ENCODE data around the gene TSR3. TPM values are rescaled to one million over a fixed set of nuclear protein-coding genes. Genes with fewer than 3 reads are reported as not detected.

Gene TSR3
- total RNA-seq, 6 donors from 2014 or later, result 55.6 to 74.5 (median 65.1) TPM

DNA sequence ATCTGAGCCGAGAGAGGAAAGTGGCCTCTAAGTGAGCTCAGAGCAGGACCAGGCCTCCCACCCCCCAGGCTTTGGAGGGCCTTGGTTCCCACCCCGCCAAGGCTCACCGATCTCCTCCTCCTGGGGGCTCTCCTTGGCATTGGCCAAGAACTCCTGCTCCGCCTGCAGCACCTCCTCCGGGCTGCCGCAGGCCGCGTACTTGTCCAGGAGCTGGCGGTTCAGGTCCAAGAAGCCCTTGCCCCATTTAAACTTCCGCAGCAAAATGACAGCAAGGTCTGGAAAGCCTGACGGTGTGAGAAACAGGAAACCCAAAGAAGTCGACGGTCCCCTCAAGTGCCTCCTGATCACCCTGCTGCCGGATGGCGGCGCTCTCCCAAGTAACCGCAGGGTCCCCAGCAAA is 1.7 kb downstream of the TSR3 start:
- DNase-seq, result peak in 1 of 2 donors; percentile 64
- ATAC-seq (ENCODE audit: low FRiP score in 2 of 2), result no peak
- Histone ChIP-seq H3K27ac (no peak overlapping the region), H3K4me1 (peaks cover 18 to 40% (median 30%) of the 10 kb centered on the region in 4 donors), H3K4me3 (no peak overlapping the region), H3K27me3 (no peaks in the 10 kb centered on the region), H3K9me3 (no peaks in the 10 kb centered on the region), H3K36me3 (peaks cover 0 to 31% (median 22%) of the 10 kb centered on the region in 4 donors)
- 90 to 92% methylated on average over 16 to 17 of the region's 17 CpGs for WGBS, 2 donors
- TF ChIP-seq POLR2A (IDR thresholded peaks at IDR 0.05) (no peak), EP300 (IDR thresholded peaks at IDR 0.05) (no peak), POLR2AphosphoS5 (IDR thresholded peaks at IDR 0.05) (no peak)
- TF ChIP-seq, protein P1, sequence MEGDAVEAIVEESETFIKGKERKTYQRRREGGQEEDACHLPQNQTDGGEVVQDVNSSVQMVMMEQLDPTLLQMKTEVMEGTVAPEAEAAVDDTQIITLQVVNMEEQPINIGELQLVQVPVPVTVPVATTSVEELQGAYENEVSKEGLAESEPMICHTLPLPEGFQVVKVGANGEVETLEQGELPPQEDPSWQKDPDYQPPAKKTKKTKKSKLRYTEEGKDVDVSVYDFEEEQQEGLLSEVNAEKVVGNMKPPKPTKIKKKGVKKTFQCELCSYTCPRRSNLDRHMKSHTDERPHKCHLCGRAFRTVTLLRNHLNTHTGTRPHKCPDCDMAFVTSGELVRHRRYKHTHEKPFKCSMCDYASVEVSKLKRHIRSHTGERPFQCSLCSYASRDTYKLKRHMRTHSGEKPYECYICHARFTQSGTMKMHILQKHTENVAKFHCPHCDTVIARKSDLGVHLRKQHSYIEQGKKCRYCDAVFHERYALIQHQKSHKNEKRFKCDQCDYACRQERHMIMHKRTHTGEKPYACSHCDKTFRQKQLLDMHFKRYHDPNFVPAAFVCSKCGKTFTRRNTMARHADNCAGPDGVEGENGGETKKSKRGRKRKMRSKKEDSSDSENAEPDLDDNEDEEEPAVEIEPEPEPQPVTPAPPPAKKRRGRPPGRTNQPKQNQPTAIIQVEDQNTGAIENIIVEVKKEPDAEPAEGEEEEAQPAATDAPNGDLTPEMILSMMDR (IDR thresholded peaks at IDR 0.05), result no peak

DNA sequence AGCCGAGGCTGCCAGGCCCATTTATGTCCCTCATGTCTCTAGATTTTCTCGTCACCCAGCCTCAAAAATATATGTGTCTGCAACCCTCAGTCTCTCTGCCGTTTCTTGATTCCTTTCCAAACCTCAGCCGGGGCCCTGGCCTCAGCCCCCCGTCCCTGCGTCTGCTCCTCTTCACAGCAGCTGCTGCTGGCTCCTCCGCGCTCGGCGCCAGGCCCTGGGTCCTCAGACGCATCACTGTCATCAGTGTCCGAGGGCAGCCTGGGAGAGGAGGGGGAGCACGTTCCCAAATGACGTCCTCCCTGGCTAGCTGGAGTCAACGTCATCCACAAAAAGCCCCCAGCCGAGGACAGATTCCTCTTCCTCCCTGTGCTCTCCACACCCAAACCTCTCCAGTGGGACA is 2.3 kb downstream of the TSR3 start:
- H3K4me3 ChIP-seq, result no peak overlapping the region
- peak in 1 of 2 donors; percentile 76 for DNase-seq
- peaks cover 18 to 39% (median 28%) of the 10 kb centered on the region in 4 donors for H3K4me1 ChIP-seq
- H3K36me3 ChIP-seq, result peaks cover 0 to 31% (median 22%) of the 10 kb centered on the region in 4 donors
- no peaks in the 10 kb centered on the region for H3K27me3 ChIP-seq
- H3K9me3 ChIP-seq, result no peaks in the 10 kb centered on the region
- TF ChIP-seq POLR2A (IDR thresholded peaks at IDR 0.05) (no peak), POLR2AphosphoS5 (IDR thresholded peaks at IDR 0.05) (no peak), EP300 (IDR thresholded peaks at IDR 0.05) (no peak)
- TF ChIP-seq, protein P1 (IDR thresholded peaks at IDR 0.05), result no peak
- no peak for ATAC-seq (ENCODE audit: low FRiP score in 2 of 2)
- H3K27ac ChIP-seq, result no peak overlapping the region
- WGBS, 2 donors, result 88 to 91% methylated on average over 16 of the region's 16 CpGs

DNA sequence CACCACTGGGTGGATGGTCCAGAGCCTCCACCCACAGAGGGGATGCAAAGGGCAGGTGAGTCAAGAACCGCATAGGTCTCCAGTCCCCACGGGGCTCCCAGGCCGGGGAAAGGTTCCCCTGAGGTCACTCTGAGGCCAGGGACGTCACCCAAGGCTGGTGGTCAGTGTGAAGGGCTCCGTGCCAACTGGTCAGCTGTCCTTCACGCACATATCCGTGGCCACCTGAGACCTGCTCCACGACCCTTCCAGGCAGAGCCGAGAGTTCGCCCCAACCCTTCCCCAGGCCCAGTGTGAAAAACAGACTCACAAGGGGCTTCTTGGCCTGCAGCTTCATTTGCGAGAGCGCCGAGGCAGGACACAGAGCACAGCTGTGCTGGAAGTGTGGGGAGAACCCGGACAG is 2.8 kb downstream of the TSR3 start:
- WGBS, 2 donors, result 87 to 89% methylated on average over 12 to 14 of the region's 14 CpGs
- Histone ChIP-seq H3K27me3 (no peaks in the 10 kb centered on the region), H3K4me1 (peaks cover 18 to 39% (median 27%) of the 10 kb centered on the region in 4 donors), H3K4me3 (no peak overlapping the region), H3K9me3 (no peaks in the 10 kb centered on the region), H3K36me3 (peaks cover 0 to 31% (median 22%) of the 10 kb centered on the region in 4 donors), H3K27ac (no peak overlapping the region)
- no peak for TF ChIP-seq EP300 (IDR thresholded peaks at IDR 0.05)
- DNase-seq (peak in 1 of 2 donors; percentile 47), ATAC-seq (ENCODE audit: low FRiP score in 2 of 2) (no peak)

DNA sequence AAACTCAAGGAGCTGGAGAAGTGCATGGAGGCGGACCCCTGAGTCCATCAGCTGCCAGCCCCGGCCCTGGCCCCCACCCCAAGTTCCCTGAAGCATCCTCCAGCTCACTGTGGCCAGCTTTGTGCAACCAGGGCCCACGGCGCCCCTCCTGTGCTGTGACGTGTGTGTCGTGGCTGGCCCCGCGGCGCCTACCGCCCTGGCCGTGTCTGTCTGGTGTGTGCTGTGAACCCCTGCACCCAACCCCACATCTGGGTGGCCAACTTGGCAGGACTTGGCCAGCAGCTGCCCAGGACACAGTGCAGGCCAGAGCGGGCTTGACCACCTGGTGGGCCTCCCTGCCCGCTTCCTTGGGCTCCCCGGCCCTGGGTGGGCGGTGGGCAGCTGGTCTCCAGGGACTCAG is 3.2 kb downstream of the TSR3 start:
- ATAC-seq (ENCODE audit: low FRiP score in 2 of 2), result no peak

DNA sequence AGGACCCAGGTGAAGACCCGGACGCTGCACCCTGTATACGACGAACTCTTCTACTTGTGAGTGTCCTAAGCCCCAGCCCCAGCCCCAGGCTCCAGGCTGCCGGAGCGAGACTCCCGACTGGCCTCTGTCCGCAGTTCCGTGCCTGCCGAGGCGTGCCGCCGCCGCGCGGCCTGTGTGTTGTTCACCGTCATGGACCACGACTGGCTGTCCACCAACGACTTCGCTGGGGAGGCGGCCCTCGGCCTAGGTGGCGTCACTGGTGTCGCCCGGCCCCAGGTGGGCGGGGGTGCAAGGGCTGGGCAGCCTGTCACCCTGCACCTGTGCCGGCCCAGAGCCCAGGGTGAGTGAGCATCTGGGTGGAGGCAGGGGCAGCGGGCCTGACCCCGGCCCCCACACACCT is 3.7 kb downstream of the TSR3 start:
- Histone ChIP-seq H3K27me3 (no peaks in the 10 kb centered on the region), H3K4me3 (no peak overlapping the region), H3K36me3 (peaks cover 0 to 31% (median 22%) of the 10 kb centered on the region in 4 donors), H3K27ac (no peak overlapping the region), H3K9me3 (no peaks in the 10 kb centered on the region), H3K4me1 (peaks cover 19 to 38% (median 27%) of the 10 kb centered on the region in 4 donors)
- WGBS, 2 donors, result 90 to 91% methylated on average over 22 to 27 of the region's 29 CpGs
- no peak for ATAC-seq (ENCODE audit: low FRiP score in 2 of 2)
- DNase-seq, result peak in 1 of 2 donors; percentile 86
- TF ChIP-seq, protein P1 (IDR thresholded peaks at IDR 0.05), result no peak

More for the DNA sequence above, 3.2 kb downstream of the TSR3 start:
- H3K4me1 ChIP-seq, result peaks cover 20 to 38% (median 28%) of the 10 kb centered on the region in 4 donors
- H3K9me3 ChIP-seq, result no peaks in the 10 kb centered on the region
- no peak overlapping the region for H3K27ac ChIP-seq
- H3K27me3 ChIP-seq, result no peaks in the 10 kb centered on the region
- 89% methylated on average over 12 of the region's 15 CpGs; no CpG with 5 or more reads in 1 of the 2 donors for WGBS, 2 donors
- DNase-seq, result peak in 1 of 2 donors; percentile 82
- H3K36me3 ChIP-seq, result peaks cover 0 to 31% (median 22%) of the 10 kb centered on the region in 4 donors
- H3K4me3 ChIP-seq, result no peak overlapping the region
- TF ChIP-seq, protein P1 (IDR thresholded peaks at IDR 0.05), result no peak
- no peak for TF ChIP-seq EP300 (IDR thresholded peaks at IDR 0.05)
- TF ChIP-seq POLR2AphosphoS5 (IDR thresholded peaks at IDR 0.05), result no peak
- TF ChIP-seq POLR2A (IDR thresholded peaks at IDR 0.05), result no peak

All from upper lobe of left lung (tissue), 6 donors.